Measurements from ENCODE around the gene SLIT1.
"Not testable (repeated sequence)": the region's sequence is repeated elsewhere in the genome, so short reads cannot be mapped to it uniquely, and the experiment has no call there.

The SLIT1 gene

DNA sequence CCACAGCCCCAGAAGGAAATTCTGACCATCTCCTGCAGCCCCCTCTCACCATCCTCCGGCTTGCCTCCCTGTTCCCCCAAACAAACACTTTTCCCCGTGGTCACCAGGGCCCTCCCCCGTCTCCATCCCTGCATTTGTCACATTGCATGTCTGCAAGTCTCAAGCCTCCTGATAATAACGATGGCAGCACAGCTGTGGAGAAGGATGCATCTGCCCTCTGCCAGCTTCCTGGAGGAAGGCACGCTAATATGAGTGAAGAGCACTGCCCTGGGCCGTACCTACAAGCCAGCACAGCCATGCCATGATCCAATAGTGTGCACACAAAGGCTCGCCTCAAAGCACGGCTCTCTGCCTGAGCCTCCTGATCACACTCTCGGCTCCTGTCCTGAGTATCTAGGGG is 98.5 kb downstream of the SLIT1 start:
- in situ Hi-C loops (cut with MboI; ENCODE audit: low sequenced_read_pairs), result no loop called here

DNA sequence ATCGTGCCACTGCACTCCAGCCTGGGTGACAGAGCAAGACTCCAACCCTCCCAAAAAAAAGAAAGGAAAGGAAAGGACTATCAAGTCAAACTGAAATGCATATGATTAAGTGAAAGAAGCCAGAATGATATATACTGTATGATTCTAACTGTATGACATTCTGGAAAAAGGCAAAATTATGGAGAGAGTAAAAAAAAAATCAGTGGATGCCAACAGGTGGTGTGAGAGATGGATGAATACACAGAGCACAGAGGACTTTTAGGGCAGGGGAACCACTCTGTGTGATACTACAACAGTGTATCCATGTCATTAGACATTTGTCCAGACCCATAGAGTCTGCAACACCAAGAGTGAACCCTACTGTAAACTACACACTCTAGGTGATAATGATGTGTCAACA is 99.2 kb downstream of the SLIT1 start:
- in situ Hi-C loops (cut with MboI; ENCODE audit: low sequenced_read_pairs), result no loop called here

DNA sequence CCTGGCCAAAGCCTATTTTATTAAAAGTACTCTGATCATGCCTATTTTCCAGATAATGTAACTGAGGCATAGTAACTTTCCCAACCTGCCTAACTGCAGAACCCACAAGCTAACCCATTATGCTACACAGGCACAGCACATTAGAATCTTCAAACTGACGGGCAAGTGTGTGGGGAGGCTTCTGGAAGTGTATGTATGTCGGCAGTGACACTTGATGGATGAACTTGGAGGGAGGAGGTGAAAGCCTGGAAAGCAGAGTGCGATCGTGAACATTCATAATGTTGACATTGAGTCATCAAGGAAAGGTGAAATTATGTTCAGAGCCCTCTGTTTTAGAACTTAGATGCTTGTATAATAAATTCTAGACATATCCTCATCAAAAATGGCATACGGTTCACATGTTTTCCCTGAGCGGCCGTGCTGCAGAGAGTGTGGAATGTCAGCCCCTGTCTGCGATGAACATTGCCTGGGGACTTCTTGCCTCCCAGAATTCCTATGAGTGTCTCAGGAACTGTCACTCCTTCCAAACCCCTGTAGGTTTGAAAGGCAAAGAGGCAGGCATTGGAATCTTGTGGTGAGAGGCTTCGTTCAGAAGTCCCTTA is 102.4 kb downstream of the SLIT1 start:
- in situ Hi-C loops (cut with MboI; ENCODE audit: low sequenced_read_pairs), result no loop called here

DNA sequence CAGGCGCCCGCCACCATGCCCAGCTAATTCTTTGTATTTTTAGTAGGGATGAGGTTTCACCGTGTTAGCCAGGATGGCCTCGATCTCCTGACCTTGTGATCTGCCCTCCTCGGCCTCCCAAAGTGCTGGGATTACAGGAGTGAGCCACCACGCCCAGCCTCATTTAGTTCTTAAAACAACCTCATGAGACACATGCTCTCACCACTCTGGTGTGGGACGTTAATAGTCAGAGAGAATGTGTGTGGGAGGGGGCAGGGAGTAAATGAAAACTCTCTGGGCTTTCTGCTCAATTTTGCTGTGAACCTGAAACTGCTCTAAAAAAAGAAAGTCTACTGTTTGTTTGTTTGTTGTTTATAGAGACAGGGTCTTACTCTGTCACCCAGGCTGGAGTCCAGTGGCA is 103.2 kb downstream of the SLIT1 start:
- in situ Hi-C loops (cut with MboI; ENCODE audit: low sequenced_read_pairs), result not testable (repeated sequence)

DNA sequence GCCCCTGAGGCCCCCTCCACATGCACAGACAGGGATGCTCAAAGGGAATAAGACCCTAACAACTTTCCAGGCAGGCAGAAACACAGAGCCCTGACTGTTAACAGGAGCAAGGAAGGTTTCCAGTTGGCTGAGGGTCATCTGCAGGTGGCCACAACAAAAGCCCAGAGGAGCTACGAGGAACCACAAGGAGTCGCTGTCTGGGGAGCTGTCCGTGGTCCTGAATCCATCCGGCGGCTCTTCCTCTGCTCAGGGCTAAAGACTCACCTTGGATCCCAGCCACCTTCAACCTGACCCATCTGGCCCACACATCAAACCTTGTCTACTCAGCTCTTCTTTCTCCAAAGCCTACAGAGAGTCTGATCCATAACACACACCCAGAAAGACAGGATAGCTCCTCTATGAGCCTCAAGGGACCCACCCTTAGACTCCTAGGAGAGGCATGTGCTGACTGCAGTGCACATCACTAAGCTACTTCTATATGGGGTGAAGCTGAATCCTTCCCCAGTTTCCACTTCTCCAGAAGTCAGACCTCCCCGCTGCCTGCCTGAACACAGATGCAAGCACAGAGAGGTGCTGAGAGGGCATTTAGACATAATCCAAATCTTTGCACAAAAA is 104.0 kb downstream of the SLIT1 start:
- in situ Hi-C loops (cut with MboI; ENCODE audit: low sequenced_read_pairs), result no loop called here

DNA sequence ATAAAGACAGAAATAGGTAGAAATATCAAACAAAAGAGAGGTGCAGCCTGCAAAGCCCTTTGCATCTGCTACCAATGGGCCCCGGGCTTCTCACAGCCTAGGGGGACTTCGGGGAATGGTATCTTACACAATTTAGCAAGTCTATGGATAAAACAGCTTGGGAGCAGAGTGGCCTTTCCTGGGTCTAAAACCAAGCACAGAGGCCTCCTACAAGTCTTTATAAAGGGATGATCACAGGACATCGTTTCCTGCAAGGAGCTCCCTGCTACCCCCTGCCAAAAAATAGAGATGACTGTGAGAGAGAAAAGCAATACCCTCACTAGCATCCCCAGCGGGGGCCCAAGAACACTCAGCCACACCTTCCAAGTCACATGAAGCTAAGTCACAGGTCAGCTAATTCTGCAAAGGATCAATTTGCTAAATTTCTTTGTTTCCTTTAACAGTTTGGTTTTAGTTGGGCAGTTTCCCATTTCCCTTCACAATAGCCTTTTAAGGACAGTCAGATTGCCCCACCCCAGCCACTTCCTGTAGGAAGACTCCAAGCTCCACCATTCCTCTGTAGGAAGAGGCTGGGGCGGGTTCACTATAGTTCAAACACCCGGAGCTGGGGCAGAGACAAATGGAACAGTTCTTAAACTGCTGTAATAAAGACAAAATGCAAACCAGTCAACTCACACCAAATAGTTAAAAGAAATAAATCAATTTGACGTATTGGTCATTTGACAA is 105.5 kb downstream of the SLIT1 start:
- in situ Hi-C loops (cut with MboI; ENCODE audit: low sequenced_read_pairs), result no loop called here

DNA sequence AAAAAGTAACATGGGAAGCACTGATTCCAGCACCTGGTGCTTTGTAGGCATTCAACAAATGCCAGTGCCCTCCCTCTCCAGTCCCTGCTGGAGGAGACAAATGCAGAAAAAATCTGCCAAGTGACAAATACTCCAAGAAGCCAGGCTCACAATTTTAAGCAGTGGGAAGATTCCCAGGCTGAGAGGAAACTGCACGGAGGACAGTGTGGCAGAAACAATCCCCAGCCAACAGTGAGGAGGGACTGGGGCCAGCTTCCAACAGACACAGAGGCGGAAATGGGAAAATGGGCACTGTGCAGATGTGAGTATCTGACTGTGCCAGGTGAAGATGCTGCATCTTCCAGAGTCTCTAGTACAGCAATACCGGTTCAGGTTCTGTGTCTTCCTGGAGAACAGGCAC is 106.3 kb downstream of the SLIT1 start:
- in situ Hi-C loops (cut with MboI; ENCODE audit: low sequenced_read_pairs), result no loop called here

DNA sequence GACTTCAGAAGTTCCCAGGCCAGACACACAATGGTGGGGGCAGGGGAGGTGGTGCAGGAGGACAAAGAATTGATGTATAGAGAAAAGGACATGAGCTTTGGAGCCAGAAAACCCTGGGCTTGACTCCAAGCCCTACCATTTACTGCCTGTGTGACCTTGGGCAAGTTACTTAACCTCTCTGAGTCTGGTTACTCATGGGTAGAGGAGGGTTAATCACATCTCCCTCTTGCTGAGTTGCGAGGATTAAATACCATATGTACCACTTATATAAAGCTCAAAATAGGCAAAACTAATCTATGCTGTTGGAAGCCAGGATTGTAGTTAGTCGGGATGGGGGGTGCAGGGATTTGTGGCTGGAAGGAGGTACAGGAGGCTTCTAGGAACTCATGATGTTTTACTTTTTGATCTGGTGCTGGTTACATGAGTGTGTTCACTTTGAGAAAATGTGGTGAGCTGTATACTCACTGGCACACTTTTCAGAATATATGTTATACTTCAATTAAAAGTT is 106.8 kb downstream of the SLIT1 start:
- in situ Hi-C loops (cut with MboI; ENCODE audit: low sequenced_read_pairs), result no loop called here

DNA sequence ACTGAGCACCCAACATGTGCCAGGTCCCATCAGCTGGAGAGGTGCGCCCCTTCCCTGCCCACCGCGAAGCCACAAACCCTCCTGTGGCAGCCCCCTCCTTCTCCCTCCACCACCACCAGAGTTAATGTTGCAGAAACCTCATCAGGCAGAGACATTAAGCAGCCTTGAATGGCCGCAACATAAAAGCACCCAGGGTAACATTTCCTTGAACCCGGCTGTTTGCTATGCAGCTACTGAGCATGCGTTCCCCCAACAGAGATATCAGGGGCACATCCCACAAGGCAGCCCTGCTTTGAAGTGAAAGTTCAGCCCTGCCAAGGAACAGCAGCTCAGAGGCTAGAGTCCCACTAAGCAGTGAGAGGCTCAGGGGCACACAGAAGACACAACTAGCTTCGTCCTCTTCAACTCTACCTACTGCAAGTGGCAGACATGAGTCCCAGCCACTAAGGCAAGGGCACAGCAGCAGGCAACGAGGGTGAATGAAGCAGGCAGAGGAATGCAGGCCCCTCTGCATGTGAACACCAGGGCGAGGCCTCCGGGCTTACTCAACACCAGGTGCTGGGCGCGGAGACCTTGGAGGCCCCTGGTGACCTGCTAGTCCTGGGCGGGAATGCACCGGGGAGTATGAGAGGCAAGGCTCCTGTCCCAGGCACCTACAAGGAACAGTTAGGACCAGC is 107.4 kb downstream of the SLIT1 start:
- in situ Hi-C loops (cut with MboI; ENCODE audit: low sequenced_read_pairs), result no loop called here

DNA sequence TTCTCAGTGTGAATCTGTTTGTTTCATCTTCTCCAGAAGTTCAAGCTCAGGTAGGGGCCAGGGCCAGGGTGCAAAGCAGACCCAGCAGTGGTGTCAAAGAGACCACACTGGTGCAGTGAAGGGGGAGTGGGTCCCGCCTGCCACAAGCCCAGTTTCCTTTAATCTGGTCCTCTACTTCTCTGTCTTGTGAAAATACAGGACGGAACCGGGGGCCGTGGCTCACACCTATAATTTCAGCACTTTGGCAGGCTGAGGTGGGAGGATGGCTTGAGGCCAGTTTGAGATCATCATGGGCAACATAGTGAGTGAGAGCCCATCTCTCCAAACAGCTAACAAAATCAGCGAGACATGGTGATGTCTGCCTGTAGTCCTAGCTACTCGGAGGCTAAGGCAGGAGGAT is 109.0 kb downstream of the SLIT1 start:
- in situ Hi-C loops (cut with MboI; ENCODE audit: low sequenced_read_pairs), result no loop called here

DNA sequence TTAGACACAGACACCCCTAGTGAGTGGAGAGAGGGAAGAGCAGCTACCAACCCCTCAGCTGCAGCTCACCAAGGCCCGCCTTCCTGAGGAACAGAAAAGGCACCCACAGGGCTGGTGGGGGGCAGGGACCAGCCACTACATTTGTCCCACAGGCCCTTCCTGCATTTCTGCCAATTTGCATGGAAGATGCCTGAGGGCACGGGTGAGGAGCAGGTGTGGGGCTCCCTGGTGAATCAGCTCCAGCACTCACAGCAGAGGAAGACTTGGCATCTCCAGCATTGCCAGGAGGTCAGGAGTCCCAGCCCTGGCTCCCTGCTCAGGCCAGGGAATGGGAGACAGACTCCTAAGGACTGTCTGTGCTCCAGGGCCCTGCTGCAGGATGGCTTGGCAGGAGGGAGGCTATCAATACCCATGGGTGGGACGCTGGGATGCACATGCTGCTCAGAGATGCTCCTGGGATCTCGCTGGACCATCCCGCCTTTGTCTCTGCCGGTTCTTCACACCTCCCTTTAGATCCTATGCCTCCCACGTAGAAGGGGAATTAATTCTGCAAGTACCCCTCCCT is 109.7 kb downstream of the SLIT1 start:
- in situ Hi-C loops (cut with MboI; ENCODE audit: low sequenced_read_pairs), result no loop called here

DNA sequence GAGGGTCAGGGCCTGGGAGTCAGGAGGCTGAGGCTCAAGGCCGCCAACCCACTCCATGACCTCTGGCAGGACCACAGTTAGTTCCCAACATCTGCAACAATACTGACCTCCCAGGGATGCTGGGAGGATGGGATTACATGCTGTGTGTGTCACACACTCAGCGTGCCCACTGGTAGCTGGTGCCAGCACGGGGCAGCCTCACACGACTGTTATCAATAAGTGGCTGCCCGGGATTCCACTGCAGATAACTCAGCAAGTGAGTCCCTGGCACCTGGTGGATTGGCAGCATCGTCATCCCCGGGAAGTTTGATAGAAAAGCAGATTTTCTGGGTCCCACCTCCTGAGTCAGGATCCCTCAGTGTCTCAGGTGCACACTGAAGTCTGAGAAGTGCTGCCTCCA is 110.3 kb downstream of the SLIT1 start:
- in situ Hi-C loops (cut with MboI; ENCODE audit: low sequenced_read_pairs), result no loop called here

DNA sequence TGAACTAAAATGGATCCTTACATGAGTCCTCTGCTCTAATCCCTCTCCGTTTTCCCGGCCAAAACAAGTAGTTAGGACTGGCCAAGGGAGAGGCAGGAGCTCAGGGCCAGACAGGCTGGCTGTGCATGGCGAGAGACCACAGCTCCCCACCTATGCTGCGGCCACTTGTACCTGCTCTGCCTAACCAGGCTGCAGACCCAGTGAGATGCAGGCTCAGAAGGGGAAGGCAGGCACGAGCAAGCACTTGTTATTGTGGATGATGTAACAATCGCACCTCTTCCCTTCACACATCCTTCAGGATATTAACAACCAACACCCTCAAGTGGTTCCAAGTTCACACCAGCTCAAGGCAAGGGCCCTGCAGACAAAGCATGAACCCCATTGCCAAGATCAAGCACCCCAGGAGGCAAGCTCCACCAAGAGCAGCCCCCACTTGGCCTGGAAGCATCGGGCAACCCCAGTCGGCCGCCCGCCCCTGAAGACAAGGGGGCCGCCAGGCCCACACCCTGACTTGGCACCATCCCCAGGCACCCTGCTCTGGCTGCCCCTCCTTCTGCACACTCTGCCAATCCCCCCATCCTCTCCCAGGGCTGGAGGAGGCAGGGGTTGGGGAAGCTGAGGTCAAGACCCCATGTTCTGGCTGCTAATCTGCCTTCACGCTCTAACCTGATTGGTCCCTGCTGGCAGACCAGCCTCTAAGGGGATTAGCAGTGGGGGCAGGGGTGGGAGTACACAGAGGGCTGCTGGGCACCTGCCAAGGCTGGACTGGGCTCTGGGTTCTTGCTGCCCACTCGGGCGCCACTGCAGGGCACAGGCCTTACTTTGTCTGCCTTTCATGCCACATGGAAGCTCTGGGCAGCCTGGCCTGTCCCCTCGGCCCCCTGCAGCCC is 111.3 kb downstream of the SLIT1 start:
- in situ Hi-C loops (cut with MboI; ENCODE audit: low sequenced_read_pairs), result no loop called here

DNA sequence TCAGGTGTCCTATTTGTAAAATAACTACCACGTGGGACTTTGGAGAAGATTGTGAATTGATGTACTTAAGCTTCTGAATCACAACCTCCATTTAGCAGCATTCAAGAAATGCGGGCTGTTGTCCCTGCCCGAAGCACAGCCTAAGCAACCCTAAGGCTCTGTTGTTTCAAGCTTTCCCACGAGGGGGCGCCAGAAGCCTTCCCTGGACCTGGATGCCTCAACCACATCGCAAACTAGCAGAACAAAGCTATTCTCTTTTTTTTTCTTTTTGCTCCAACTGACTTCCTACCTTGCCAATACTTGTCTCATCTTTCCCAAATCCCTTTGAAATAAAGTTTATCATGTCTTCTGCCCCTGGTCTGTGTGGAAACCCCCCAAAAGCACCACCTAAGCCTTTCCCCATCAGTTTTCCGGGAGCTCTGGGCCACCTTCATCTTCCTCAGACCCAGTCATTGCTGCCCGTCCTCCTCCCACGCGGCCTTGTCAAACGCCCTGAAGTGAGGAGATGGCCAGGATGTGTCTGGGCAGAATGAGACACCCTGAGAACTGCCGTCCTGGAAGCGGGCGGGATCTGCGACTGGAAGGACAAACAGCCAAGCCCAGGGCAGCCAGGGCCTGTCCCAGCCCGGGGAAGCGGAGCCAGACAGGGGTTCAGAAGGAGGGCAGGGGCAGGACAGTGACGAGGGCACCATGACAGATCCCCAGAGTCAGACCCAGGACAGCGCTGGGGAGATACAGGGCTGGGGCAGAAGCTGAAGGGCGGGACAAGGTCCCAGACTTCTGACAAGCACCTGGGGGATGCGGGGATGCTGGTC is 112.7 kb downstream of the SLIT1 start:
- in situ Hi-C loops (cut with MboI; ENCODE audit: low sequenced_read_pairs), result no loop called here

DNA sequence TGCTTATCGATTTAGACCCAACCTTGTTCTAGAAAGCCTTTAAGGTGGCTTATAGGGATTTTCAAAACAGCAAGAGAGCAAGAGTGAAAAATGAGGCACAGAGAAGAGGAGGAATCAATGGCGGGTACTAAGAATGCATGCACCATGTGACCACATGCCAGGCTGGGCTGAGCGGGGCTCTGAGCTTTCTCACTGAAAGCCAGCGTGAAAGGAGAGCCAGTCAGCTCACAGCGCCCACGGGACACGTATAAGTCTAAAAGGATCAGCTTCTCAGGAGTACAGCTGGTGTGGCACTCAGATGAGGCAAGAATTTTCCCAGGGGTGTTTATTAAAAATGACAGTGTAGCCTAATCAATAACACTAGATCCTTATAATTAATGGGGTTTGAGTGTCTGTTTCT is 114.3 kb downstream of the SLIT1 start:
- in situ Hi-C loops (cut with MboI; ENCODE audit: low sequenced_read_pairs), result no loop called here

DNA sequence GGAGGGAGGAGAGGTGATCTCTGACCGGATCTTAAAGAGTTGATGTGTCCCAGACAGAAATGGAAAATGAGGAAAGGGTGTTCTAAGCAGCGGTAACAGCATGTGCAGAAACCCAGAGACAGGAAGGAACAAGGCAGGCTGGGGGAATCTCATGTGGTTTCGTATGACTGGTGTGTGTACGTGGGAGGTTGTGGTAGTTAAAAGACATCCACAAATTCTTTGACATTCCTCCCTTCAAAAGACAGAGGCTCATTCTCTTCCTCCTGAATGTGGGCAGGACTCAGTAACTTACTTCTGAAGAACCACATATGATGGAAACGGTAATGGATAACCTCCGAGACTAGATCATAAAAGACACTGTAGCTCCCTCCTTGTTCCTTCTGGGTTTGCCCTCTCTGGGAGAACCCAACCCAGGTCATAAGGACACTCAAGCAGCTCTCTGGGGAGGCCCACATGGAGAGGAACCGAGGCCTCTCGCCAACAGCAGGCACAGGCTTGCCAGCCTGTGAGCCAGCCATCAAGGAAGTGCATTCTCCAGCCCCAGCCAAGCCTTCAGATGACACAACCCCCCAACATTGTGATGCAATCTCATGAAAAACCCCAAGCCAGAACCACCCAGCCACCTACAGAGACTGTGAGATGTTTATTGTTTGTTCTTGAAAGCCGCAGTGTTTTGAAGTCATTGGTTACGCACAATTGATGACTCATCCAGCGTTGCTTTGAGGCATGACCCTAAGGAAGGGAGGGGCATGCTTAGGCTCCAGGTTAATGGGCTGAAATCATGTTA is 116.0 kb downstream of the SLIT1 start:
- in situ Hi-C loops (cut with MboI; ENCODE audit: low sequenced_read_pairs), result no loop called here

DNA sequence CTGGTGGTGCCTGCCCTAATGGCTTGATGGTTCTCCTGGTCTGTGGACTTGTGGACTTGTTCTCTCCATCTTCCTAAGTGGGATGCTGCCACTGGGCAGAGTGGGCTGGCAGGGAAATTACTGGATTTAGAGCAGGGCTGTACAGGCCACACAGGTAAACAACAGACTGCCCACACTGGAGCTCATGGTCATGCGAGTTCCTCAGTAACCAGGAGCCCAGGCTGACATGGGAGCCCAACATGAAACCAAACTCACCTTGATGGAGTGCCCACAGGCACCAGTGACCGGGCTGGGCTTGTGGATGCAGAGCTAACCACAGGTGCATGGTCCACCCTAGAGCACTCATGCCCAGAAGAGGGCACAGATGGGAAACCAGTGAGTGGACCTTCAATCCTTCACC is 116.7 kb downstream of the SLIT1 start:
- in situ Hi-C loops (cut with MboI; ENCODE audit: low sequenced_read_pairs), result no loop called here

DNA sequence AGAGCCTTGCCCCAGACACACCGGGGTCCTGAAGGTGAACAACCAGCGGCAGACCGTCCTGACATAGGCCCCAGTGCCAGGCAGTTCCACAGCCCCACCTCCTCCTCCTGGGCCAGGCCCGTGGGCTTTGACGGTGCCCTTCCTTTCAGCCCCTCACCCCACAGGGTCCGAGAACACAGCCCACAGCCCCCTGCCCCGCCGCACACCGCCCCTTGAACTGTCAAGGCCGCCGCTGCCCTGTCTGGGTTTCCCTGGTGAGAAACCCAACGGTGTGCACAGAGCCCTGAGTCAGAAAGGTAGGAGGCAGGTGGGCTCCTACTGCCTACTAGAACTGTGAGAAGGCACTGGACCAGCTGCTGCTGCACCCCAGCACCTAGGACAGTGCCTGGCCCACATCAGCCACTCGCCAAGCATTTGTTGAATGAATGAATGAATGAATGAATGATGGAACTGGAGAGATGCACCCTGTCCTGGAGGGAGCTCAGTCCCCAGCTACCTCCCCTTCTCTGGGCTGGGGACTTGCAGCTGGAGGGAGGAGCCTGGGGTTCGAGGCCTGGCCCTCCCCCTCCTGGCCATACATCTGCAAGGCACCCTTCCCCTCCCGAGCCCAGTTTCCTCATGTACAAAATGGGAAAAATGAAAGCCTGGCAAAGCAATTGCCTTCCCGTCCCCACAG is 117.9 kb downstream of the SLIT1 start:
- in situ Hi-C loops (cut with MboI; ENCODE audit: low sequenced_read_pairs), result no loop called here
